ENCODE results near the gene TAB2. TPM values are rescaled to one million over a fixed set of nuclear protein-coding genes. Genes with fewer than 3 reads are reported as not detected.

Gene TAB2
- total and polyA plus RNA-seq, 2 of the 8 experiments (the other 6 are each of a cell fraction or from before 2014, with no cell fraction given), result 40.4 to 63.0 TPM

DNA sequence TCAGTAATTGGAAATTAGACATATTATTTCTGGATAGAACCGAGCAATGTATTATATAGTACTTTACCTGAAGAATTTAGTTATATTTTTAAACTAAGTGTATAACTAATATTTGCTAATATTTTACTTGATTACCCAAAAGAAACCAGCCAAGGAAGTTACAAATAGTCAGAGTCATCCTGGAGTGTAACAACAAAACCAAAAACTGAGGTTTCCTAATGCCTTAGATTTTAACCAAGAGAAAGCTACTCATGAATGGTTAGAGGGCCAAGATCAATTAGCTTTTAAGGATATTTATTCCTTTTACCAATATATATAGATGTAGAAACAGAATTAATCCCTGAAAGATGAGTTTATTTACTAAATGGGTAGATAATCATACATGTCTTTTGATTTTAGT is 26.0 kb downstream of the TAB2 start:
- TF ChIP-seq CEBPB (IDR thresholded peaks at IDR 0.05; ENCODE audit: low read depth, low read length) (no peak), CTBP2 (IDR thresholded peaks at IDR 0.05; ENCODE audit: borderline replicate concordance, insufficient read depth, insufficient read length, low read length) (no peak), SRF (IDR thresholded peaks at IDR 0.05; ENCODE audit: low read depth, low read length) (no peak)
- POLR2A ChIA-PET (ENCODE audit: partially characterized antibody), result no interaction called here
- Histone ChIP-seq H3K4me3 (ENCODE audit: extremely low read depth in 1 of 4, insufficient read depth in 2 of 4, low read depth in 3 of 4, low read length in 4 of 4) (no peak overlapping the region), H3K4ac (replicated peaks; ENCODE audit: insufficient read length, low read depth, low read length) (no peak overlapping the region), H3K56ac (replicated peaks; ENCODE audit: insufficient read length, low read depth, low read length) (no peak overlapping the region), H3K18ac (ENCODE audit: extremely low read depth, low read length) (no peak overlapping the region), H2BK12ac (ENCODE audit: low read depth, low read length) (no peak overlapping the region), H2AK5ac (ENCODE audit: low read depth, low read length) (no peak overlapping the region), H3K79me2 (ENCODE audit: control insufficient read depth in 1 of 2, insufficient read depth in 2 of 2, low read length in 2 of 2) (peaks cover 5 to 97% of the 10 kb centered on the region in 2 experiments), H3K4me2 (ENCODE audit: insufficient read depth in 1 of 2, low read depth in 2 of 2, low read length in 2 of 2) (no peak overlapping the region), H2BK20ac (ENCODE audit: low read length) (no peak overlapping the region), H2BK120ac (replicated peaks; ENCODE audit: low read depth, low read length) (no peak overlapping the region), H4K8ac (ENCODE audit: extremely low read depth, insufficient read depth, low read length) (no peak overlapping the region), H3K23ac (ENCODE audit: insufficient read length) (no peak overlapping the region), H4K5ac (ENCODE audit: insufficient read length, low read depth, low read length) (no peak overlapping the region), H3K79me1 (ENCODE audit: low read depth, low read length) (peaks cover 2% of the 10 kb centered on the region), H3K36me3 (ENCODE audit: control insufficient read depth in 2 of 4, insufficient read depth in 4 of 4, low read length in 3 of 4) (peaks cover 0 to 3% (median 0%) of the 10 kb centered on the region in 4 experiments; a peak in 1 of 8 replicates), H3K4me1 (replicated peaks in 1 of 4; ENCODE audit: control insufficient read depth in 3 of 4, insufficient read depth in 4 of 4, low read length in 3 of 4) (no peaks in the 10 kb centered on the region; a peak in 2 of 7 replicates), H4K91ac (replicated peaks; ENCODE audit: insufficient read length, low read length) (no peak overlapping the region), H2BK15ac (ENCODE audit: low read length) (no peak overlapping the region), H3K9ac (replicated peaks in 1 of 4; ENCODE audit: extremely low read depth in 1 of 4, low read depth in 3 of 4, low read length in 3 of 4) (no peak overlapping the region), H2BK5ac (ENCODE audit: low read depth, low read length) (no peak overlapping the region), H3K27me3 (replicated peaks in 1 of 4; ENCODE audit: control insufficient read depth in 3 of 4, extremely low read depth in 1 of 4, insufficient read depth in 3 of 4, low read length in 3 of 4) (no peaks in the 10 kb centered on the region), H3K14ac (ENCODE audit: insufficient read length) (no peak overlapping the region), H3K9me3 (ENCODE audit: insufficient read depth in 2 of 2, low read depth in 1 of 2, low read length in 1 of 2) (no peaks in the 10 kb centered on the region), H3K23me2 (ENCODE audit: low read depth, low read length) (no peaks in the 10 kb centered on the region), H4K20me1 (replicated peaks in 1 of 2; ENCODE audit: control insufficient read depth in 1 of 2, insufficient read depth in 2 of 2, low read length in 2 of 2) (peaks cover 2 to 8% of the 10 kb centered on the region in 2 experiments), H2AFZ (ENCODE audit: low read length) (no peak overlapping the region), H3K27ac (ENCODE audit: low read depth, low read length) (no peak overlapping the region)
- no peak for FAIRE-seq
- 83% methylated on average over 1 of the region's 1 CpG; no CpG with 5 or more reads in 1 of the 2 experiments for whole genome bisulfite sequencing, 2 experiments (ENCODE audit: extremely low coverage in 1 of 2, insufficient coverage in 1 of 2, insufficient read length in 1 of 2, insufficient replicate concordance in 2 of 2, low coverage in 1 of 2, low lambda C conversion rate in 2 of 2, missing lambda C conversion rate in 1 of 2)
- CTCF ChIA-PET (ENCODE audit: partially characterized antibody), result interaction anchor here (0.6 to 1.4 kb wide), 2 partner anchors 115 to 296 kb away, joined by 3 read pairs; no protein-coding TSS in a partner anchor
- DNase-seq (ENCODE audit: low read depth in 1 of 2, low spot score in 2 of 2), result no peak
